ENCODE results near the gene DLG2. TPM values are rescaled to one million over a fixed set of nuclear protein-coding genes. Genes with fewer than 3 reads are reported as not detected.
"Not testable (repeated sequence)": the region's sequence is repeated elsewhere in the genome, so short reads cannot be mapped to it uniquely, and the experiment has no call there.

The DLG2 gene
- total and polyA plus RNA-seq, 12 donors: 1.0 to 14.8 (median 7.4) TPM

DNA sequence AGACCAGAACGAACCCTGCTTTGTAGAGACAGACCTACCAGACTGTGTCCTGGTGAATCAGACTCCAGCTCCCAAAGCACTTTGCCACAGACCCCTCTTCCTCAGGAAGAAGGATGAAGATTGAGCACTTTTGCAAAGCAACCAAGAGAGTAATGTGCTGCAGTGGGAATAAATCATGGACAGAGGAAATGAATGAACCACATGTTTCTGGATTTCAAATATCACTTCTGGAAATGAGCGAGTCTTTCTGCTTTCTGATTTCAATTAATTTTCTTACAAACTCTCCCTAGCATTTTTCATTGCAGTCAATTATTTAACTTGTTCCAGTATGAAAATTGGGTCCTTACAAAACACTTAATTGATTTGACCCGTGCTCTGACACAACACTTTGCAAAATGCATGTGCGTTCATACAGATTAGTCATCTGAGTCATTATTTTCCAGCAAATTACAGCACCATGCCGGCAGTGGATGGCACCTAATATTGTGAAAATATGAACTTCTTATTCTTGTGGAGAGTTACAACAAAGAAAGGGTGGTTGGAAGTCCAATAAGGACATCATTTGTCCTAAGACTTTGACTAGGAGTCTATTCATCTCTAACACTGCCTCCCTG is 2025.1 kb downstream of the DLG2 start:
- no peaks in the 10 kb centered on the region for H3K27me3 ChIP-seq
- intact Hi-C loops (cut with DNase I): no loop called here
- no peak for ATAC-seq
- no peak overlapping the region for H3K27ac ChIP-seq
- H3K9me3 ChIP-seq: no peaks in the 10 kb centered on the region
- TF ChIP-seq, protein P1, sequence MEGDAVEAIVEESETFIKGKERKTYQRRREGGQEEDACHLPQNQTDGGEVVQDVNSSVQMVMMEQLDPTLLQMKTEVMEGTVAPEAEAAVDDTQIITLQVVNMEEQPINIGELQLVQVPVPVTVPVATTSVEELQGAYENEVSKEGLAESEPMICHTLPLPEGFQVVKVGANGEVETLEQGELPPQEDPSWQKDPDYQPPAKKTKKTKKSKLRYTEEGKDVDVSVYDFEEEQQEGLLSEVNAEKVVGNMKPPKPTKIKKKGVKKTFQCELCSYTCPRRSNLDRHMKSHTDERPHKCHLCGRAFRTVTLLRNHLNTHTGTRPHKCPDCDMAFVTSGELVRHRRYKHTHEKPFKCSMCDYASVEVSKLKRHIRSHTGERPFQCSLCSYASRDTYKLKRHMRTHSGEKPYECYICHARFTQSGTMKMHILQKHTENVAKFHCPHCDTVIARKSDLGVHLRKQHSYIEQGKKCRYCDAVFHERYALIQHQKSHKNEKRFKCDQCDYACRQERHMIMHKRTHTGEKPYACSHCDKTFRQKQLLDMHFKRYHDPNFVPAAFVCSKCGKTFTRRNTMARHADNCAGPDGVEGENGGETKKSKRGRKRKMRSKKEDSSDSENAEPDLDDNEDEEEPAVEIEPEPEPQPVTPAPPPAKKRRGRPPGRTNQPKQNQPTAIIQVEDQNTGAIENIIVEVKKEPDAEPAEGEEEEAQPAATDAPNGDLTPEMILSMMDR (IDR thresholded peaks at IDR 0.05): no peak
- no peak for DNase-seq
- H3K4me1 ChIP-seq: no peaks in the 10 kb centered on the region
- WGBS, 2 donors: 81 to 86% methylated on average over 5 of the region's 5 CpGs
- H3K4me3 ChIP-seq: no peak overlapping the region
- no peaks in the 10 kb centered on the region for H3K36me3 ChIP-seq

DNA sequence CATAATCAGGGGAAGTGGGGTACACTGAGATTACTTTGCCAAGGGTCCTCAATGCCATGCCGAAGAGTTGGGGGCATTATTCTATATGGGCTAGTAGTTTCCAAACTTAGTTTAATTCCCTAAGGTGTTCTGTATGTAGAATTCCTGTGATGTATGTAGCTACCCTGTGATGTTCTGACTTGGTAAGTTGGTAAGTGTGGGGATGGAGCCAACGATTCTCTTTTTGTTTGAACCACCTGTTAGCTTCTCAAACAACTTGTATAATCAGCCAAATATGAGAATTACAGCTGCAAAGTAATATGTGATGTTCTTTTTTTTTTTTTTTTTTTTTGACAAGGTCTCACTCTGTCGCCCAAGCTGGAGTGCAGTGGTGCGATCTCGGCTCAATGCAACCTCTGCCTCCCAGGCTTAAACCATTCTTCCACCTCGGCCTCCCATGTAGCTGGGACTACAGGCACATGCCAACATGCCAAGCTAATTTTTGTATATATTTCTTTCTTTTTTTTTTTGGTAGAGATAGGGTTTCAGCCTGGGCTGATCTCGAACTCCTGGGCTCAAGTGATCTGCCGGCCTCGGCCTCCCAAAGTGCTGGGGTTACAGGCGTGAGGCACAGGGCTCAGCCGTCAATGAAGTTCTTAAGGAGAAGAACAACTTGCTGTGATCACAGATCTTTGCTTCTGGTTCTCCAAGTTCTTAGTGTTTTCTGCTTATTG is 2025.8 kb downstream of the DLG2 start:
- H3K27ac ChIP-seq: no peak overlapping the region
- no peaks in the 10 kb centered on the region for H3K4me1 ChIP-seq
- ATAC-seq (no peak), DNase-seq (no peak)
- H3K27me3 ChIP-seq: no peaks in the 10 kb centered on the region
- no peak overlapping the region for H3K4me3 ChIP-seq
- H3K36me3 ChIP-seq: no peaks in the 10 kb centered on the region
- H3K9me3 ChIP-seq: no peaks in the 10 kb centered on the region
- 89 to 93% methylated on average over 11 of the region's 11 CpGs for WGBS, 2 donors
- intact Hi-C loops (cut with DNase I): no loop called here
- TF ChIP-seq, protein P1 (IDR thresholded peaks at IDR 0.05): no peak

DNA sequence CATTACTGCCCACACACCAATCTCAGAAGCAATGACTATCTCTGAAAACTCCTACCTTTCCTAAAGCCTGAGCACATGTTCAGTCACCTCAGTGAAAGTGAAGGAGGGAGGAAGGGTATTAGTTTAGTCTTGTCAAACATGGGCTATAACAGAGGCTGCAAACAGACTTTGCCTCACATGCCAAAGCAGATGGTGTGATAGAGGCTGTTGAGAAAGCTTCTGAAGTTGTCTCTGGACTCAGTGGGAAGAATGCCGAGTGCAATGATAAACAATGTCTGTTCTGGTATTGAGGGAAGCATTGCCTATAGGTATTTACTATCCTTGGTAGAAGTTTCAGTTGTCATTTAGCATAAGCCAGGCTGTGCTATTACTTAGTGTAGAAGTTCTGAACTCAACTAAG is 2026.5 kb downstream of the DLG2 start:
- no peak for DNase-seq
- no peaks in the 10 kb centered on the region for H3K27me3 ChIP-seq

DNA sequence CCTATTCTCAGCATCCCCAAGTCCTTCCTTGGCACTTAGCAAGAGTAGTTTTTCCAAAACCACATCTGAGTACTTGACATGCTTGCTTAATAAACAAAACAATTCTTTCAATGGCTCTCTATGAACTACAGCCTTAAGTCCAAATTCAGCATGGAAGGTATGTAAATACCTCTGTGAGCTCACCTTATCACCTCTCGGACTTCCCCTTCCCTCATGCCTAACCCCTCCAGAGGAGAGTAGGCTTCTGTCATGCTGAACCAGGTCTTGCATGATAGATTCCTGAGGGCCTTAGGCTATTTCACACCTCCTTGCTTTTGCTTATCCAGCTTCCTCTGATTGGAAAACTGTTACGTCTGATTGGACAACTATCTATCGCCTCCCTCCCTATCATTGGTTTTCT is 2028.1 kb downstream of the DLG2 start:
- TF ChIP-seq, protein P1 (IDR thresholded peaks at IDR 0.05): no peak
- Histone ChIP-seq H3K9me3 (peaks cover 0 to 1% (median 0%) of the 10 kb centered on the region in 11 donors), H3K27ac (no peak overlapping the region), H3K4me1 (no peaks in the 10 kb centered on the region), H3K27me3 (no peaks in the 10 kb centered on the region), H3K36me3 (no peaks in the 10 kb centered on the region), H3K4me3 (no peak overlapping the region)
- intact Hi-C loops (cut with DNase I): no loop called here
- no peak for ATAC-seq
- no peak for DNase-seq
- WGBS, 2 donors: 63 to 73% methylated on average over 3 of the region's 3 CpGs

More for the DNA sequence above, 2026.5 kb downstream of the DLG2 start:
- H3K27ac ChIP-seq: no peak overlapping the region
- H3K4me3 ChIP-seq: no peak overlapping the region
- TF ChIP-seq, protein P1 (IDR thresholded peaks at IDR 0.05): no peak
- no peaks in the 10 kb centered on the region for H3K4me1 ChIP-seq
- H3K36me3 ChIP-seq: no peaks in the 10 kb centered on the region
- ATAC-seq: no peak
- intact Hi-C loops (cut with DNase I): no loop called here
- WGBS, 2 donors: 61 to 67% methylated on average over 1 of the region's 1 CpG
- no peaks in the 10 kb centered on the region for H3K9me3 ChIP-seq

DNA sequence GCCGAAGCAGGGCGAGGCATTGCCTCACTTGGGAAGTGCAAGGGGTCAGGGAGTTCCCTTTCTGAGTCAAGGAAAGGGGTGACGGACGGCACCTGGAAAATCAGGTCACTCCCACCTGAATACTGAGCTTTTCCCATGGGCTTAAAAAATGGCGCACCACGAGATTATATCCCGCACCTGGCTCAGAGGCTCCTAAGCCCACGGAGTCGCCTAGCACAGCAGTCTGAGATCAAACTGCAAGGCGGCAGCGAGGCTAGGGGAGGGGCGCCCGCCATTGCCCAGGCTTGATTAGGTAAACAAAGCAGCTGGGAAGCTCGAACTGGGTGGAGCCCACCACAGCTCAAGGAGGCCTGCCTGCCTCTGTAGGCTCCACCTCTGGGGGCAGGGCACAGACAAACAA is 2039.3 kb downstream of the DLG2 start:
- H3K4me1 ChIP-seq; intact Hi-C loops (cut with DNase I); H3K9me3 ChIP-seq; H3K4me3 ChIP-seq; H3K27ac ChIP-seq; ATAC-seq; DNase-seq; H3K36me3 ChIP-seq; H3K27me3 ChIP-seq: not testable (repeated sequence)
- WGBS, 2 donors: 65 to 66% methylated on average over 11 to 12 of the region's 14 CpGs

All from heart right ventricle (tissue), 16 donors.